IMR-90 (cell line): ENCODE results near the gene ATRN.

Source experiments
- BHLHE40 ChIP-seq: fragments of 150-350 bp; IDR thresholded peaks from 2 replicates; pipeline ENCODE4 v1.6.1; 2016; ENCODE audit warnings: mild to moderate bottlenecking, low read depth, low read length
- CTCF ChIP-seq: conservative IDR thresholded peaks from 2 replicates; pipeline ENCODE4 v1.5.1; 2012; ENCODE audit warnings: mild to moderate bottlenecking, low read depth, low read length, improper control_type of control experiment
- MAFK ChIP-seq: IDR thresholded peaks from 2 replicates; pipeline ENCODE4 v1.6.1; 2012; ENCODE audit warnings: low read depth, low read length, improper control_type of control experiment
- POLR2A ChIP-seq: IDR thresholded peaks from 2 replicates; pipeline ENCODE4 v1.6.1; 2012; ENCODE audit warnings: mild to moderate bottlenecking, low read depth, low read length
- RCOR1 ChIP-seq: IDR thresholded peaks from 2 replicates; pipeline ENCODE4 v1.6.1; 2012; ENCODE audit warnings: mild to moderate bottlenecking, low read length, improper control_type of control experiment; ENCODE audit not compliant: insufficient replicate concordance
- SMC3 ChIP-seq: fragments of 150-350 bp; IDR thresholded peaks from 2 replicates; pipeline ENCODE4 v1.6.1; 2016; ENCODE audit warnings: low read depth, mild to moderate bottlenecking, antibody characterized with exemption, low read length, moderate library complexity

- TF ChIP-seq CTCF (no peak), POLR2A (no peak), MAFK (no peak), SMC3 (no peak), BHLHE40 (no peak), RCOR1 (no peak)
These were observed 81.0 kb downstream of the ATRN start for GRCh38 chr20:3551681-3552434.
